ENCODE results near the gene TMEM270. TPM values are rescaled to one million over a fixed set of nuclear protein-coding genes. Genes with fewer than 3 reads are reported as not detected.
A peak's percentile ranks its signal among the peaks of the same experiment; 100 is the strongest.

TMEM270 gene
- total and polyA plus RNA-seq, 2 of the 4 experiments (the other 2 are of a cell fraction) = 0.17 TPM; not detected in 1

DNA sequence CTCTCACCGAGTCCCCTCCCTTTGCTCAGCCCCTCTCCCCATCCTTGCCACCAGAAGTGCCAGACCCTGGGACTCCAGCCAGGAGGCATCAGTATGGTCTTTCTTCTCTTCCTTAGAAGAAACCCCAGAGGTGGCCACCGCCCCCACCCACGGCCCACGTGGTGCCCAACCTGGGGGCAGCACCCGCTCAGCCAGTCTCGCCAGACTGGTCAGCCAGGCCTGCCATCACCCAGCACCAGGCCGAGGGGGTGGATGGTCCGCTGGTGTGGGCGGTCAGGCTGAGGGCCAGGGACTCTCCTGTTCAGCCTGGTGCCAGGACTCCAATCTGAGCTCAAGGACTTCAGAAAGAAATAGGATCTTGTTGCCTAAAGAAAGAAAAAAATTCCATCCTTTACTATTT lies 36.0 kb upstream of the TMEM270 start:
- Histone ChIP-seq H3K4me1 (ENCODE audit: control insufficient read depth, insufficient read depth, low read length) (peaks cover 14% of the 10 kb centered on the region), H2AK9ac (replicated peaks; ENCODE audit: low read depth, low read length, poor library complexity) (no peak overlapping the region), H3K4ac (ENCODE audit: low read depth, low read length) (peak overlapping the region; percentile 29; the same call in 1 of the 2 replicates), H4K91ac (ENCODE audit: insufficient read depth, low read depth, low read length) (no peak overlapping the region), H2BK15ac (ENCODE audit: low read depth, low read length) (no peak overlapping the region; the same call in 2 of the 3 replicates), H3K23ac (ENCODE audit: low read depth, low read length) (no peak overlapping the region), H3K27ac (ENCODE audit: insufficient read depth, low read length) (no peak overlapping the region), H2BK20ac (ENCODE audit: low read depth, low read length) (no peak overlapping the region), H3K4me3 (ENCODE audit: insufficient read depth, low read depth, low read length) (no peak overlapping the region), H2BK120ac (ENCODE audit: low read depth, low read length) (no peak overlapping the region; the same call in 1 of the 2 replicates), H3K9me1 (ENCODE audit: insufficient read depth, low read length) (peaks cover 36% of the 10 kb centered on the region), H3K14ac (replicated peaks; ENCODE audit: low read depth, low read length) (no peak overlapping the region), H3K9ac (ENCODE audit: low read depth, low read length) (no peak overlapping the region), H3K9me3 (ENCODE audit: control insufficient read depth, insufficient read depth, low read length) (no peaks in the 10 kb centered on the region), H4K5ac (ENCODE audit: low read depth, low read length) (no peak overlapping the region), H3K79me1 (ENCODE audit: low read depth in 1 of 2, low read length in 2 of 2) (no peaks in the 10 kb centered on the region), H3K18ac (ENCODE audit: low read depth, low read length) (no peak overlapping the region), H2BK5ac (ENCODE audit: low read depth, low read length, poor library complexity, severe bottlenecking) (no peak overlapping the region), H3K56ac (ENCODE audit: extremely low read depth, insufficient read depth, low read length) (no peak overlapping the region), H3K27me3 (ENCODE audit: control insufficient read depth, insufficient read depth, low read length) (no peaks in the 10 kb centered on the region), H2AK5ac (ENCODE audit: low read depth, low read length) (peak overlapping the region; percentile 52; the same call in 1 of the 2 replicates), H4K8ac (ENCODE audit: low read depth in 2 of 2, low read length in 2 of 2) (no peak overlapping the region), H3K4me2 (ENCODE audit: low read depth, low read length) (no peak overlapping the region), H4K20me1 (ENCODE audit: insufficient read depth, low read length) (no peaks in the 10 kb centered on the region), H3K36me3 (ENCODE audit: control insufficient read depth, insufficient read depth, low read length) (no peaks in the 10 kb centered on the region), H2AFZ (replicated peaks; ENCODE audit: low read length, poor library complexity) (no peak overlapping the region)
- CTCF ChIA-PET = interaction anchor here (0.6 kb wide), 1 partner anchor 95 kb away, joined by 7 read pairs; no protein-coding TSS in a partner anchor
- no TSS peak for BruUV-seq (replicated peaks)
- intact Hi-C loops (cut with micrococcal nuclease) = no loop called here
- TF ChIP-seq, protein P1, sequence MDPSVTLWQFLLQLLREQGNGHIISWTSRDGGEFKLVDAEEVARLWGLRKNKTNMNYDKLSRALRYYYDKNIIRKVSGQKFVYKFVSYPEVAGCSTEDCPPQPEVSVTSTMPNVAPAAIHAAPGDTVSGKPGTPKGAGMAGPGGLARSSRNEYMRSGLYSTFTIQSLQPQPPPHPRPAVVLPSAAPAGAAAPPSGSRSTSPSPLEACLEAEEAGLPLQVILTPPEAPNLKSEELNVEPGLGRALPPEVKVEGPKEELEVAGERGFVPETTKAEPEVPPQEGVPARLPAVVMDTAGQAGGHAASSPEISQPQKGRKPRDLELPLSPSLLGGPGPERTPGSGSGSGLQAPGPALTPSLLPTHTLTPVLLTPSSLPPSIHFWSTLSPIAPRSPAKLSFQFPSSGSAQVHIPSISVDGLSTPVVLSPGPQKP (IDR thresholded peaks at IDR 0.05; ENCODE audit: borderline replicate concordance, low read depth, low read length) = no peak
- TF ChIP-seq NFE2L2 (IDR thresholded peaks at IDR 0.05; ENCODE audit: low read depth, low read length) (no peak), MXI1 (IDR thresholded peaks at IDR 0.05; ENCODE audit: borderline replicate concordance, low read depth, low read length) (no peak), FOS (IDR thresholded peaks at IDR 0.05; ENCODE audit: low read depth, low read length) (no peak), CHD1 (IDR thresholded peaks at IDR 0.05; ENCODE audit: low read depth, low read length) (no peak), MAFK (IDR thresholded peaks at IDR 0.05; ENCODE audit: low read depth, low read length) (no peak), RAD21 (IDR thresholded peaks at IDR 0.05; ENCODE audit: low read length) (no peak), POLR2A (IDR thresholded peaks at IDR 0.05; ENCODE audit: low read depth, low read length) (no peak), SMC3 (IDR thresholded peaks at IDR 0.05; ENCODE audit: low read depth, low read length) (no peak), RCOR1 (IDR thresholded peaks at IDR 0.05; ENCODE audit: insufficient replicate concordance, low read length) (no peak), BHLHE40 (IDR thresholded peaks at IDR 0.05; ENCODE audit: low read depth, low read length) (no peak), RFX5 (IDR thresholded peaks at IDR 0.05; ENCODE audit: low read depth, low read length) (no peak), CEBPB (IDR thresholded peaks at IDR 0.05; ENCODE audit: low read depth, low read length) (no peak), MAZ (IDR thresholded peaks at IDR 0.05; ENCODE audit: borderline replicate concordance, low read depth, low read length) (no peak)
- TF ChIP-seq, protein P2, sequence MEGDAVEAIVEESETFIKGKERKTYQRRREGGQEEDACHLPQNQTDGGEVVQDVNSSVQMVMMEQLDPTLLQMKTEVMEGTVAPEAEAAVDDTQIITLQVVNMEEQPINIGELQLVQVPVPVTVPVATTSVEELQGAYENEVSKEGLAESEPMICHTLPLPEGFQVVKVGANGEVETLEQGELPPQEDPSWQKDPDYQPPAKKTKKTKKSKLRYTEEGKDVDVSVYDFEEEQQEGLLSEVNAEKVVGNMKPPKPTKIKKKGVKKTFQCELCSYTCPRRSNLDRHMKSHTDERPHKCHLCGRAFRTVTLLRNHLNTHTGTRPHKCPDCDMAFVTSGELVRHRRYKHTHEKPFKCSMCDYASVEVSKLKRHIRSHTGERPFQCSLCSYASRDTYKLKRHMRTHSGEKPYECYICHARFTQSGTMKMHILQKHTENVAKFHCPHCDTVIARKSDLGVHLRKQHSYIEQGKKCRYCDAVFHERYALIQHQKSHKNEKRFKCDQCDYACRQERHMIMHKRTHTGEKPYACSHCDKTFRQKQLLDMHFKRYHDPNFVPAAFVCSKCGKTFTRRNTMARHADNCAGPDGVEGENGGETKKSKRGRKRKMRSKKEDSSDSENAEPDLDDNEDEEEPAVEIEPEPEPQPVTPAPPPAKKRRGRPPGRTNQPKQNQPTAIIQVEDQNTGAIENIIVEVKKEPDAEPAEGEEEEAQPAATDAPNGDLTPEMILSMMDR (conservative IDR thresholded peaks at IDR 0.05; ENCODE audit: low read depth, low read length) = no peak
- TF ChIP-seq, protein P3, sequence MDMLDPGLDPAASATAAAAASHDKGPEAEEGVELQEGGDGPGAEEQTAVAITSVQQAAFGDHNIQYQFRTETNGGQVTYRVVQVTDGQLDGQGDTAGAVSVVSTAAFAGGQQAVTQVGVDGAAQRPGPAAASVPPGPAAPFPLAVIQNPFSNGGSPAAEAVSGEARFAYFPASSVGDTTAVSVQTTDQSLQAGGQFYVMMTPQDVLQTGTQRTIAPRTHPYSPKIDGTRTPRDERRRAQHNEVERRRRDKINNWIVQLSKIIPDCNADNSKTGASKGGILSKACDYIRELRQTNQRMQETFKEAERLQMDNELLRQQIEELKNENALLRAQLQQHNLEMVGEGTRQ (IDR thresholded peaks at IDR 0.05; ENCODE audit: low read depth, low read length) = no peak
- in situ Hi-C loops (cut with MboI; ENCODE audit: low sequenced_read_pairs) = no loop called here
- no CpG with 5 or more reads among the region's 9 CpGs for WGBS, 2 experiments (ENCODE audit: extremely low coverage in 2 of 2, insufficient read length in 1 of 2)
- dilution Hi-C loops (cut with HindIII; ENCODE audit: low sequenced_read_pairs, unreplicated experiment) = no loop called here
- DNase-seq (no peak), ATAC-seq (ENCODE audit: low read depth) (no peak)
- POLR2A ChIA-PET (ENCODE audit: unreplicated experiment) = no interaction called here
